WTC11 (cell line): ENCODE results near the gene WDR1.

Source experiments
- ATF1 ChIP-seq: sonication (generic); formaldehyde crosslinking; IDR thresholded peaks from 2 replicates; pipeline ENCODE4 v1.8.1; 2023; ENCODE audit warnings: mild to moderate bottlenecking, moderate library complexity, missing genetic modification reagents
- ELF4 ChIP-seq: sonication (generic); formaldehyde crosslinking; IDR thresholded peaks from 2 replicates; pipeline ENCODE4 v1.8.1; 2022; ENCODE audit warnings: low read depth, mild to moderate bottlenecking, moderate library complexity, missing genetic modification reagents
- JAZF1 ChIP-seq: fragments of 250-450 bp; sonication (Bioruptor Pico); IDR thresholded peaks from 2 replicates; pipeline ENCODE4 v1.9.0; 2021; ENCODE audit warnings: moderate library complexity, mild to moderate bottlenecking, inconsistent platforms
- MXD4 ChIP-seq: fragments of 250-450 bp; sonication (Bioruptor Pico); IDR thresholded peaks from 2 replicates; pipeline ENCODE4 v1.8.0; 2021; ENCODE audit warnings: mild to moderate bottlenecking, moderate library complexity, borderline replicate concordance
- SP1 ChIP-seq: sonication (generic); formaldehyde crosslinking; conservative IDR thresholded peaks from 2 replicates; pipeline ENCODE4 v1.8.1; 2022; ENCODE audit warnings: missing genetic modification reagents
- TF ChIP-seq, protein P1 (sequence below): fragments of 200-600 bp; IDR thresholded peaks from 2 replicates; pipeline ENCODE4 v1.8.0; 2022; ENCODE audit warnings: antibody characterized with exemption
- TF ChIP-seq, protein P2 (sequence below): sonication (generic); formaldehyde crosslinking; IDR thresholded peaks from 2 replicates; pipeline ENCODE4 v1.8.1; 2023; ENCODE audit warnings: mild to moderate bottlenecking, missing genetic modification reagents, moderate library complexity
- TF ChIP-seq, protein P3 (sequence below): sonication (generic); formaldehyde crosslinking; IDR thresholded peaks from 2 replicates; pipeline ENCODE4 v1.8.1; 2022; ENCODE audit warnings: low read depth, mild to moderate bottlenecking, moderate library complexity, missing genetic modification reagents, borderline replicate concordance

DNA sequence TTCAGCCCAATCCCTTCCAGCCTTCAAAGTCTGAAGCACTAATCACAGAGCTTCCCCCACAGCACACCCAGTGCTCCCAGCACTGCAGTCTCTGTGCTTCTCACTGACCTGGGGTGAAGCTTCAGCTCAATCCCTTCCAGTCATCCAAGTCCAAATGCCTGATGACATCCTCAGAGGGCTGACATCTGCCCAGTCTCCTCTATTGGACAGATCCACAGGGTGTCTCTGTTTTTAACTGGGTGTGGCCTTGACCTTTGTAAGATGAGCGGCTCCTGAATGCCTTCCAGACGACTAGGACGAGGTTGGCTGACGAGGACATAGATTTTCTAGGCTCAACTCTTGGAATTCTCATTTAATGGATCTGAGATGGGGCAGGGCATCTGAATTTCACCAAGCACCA lies 87.7 kb downstream of the WDR1 start:
- TF ChIP-seq, protein P1, sequence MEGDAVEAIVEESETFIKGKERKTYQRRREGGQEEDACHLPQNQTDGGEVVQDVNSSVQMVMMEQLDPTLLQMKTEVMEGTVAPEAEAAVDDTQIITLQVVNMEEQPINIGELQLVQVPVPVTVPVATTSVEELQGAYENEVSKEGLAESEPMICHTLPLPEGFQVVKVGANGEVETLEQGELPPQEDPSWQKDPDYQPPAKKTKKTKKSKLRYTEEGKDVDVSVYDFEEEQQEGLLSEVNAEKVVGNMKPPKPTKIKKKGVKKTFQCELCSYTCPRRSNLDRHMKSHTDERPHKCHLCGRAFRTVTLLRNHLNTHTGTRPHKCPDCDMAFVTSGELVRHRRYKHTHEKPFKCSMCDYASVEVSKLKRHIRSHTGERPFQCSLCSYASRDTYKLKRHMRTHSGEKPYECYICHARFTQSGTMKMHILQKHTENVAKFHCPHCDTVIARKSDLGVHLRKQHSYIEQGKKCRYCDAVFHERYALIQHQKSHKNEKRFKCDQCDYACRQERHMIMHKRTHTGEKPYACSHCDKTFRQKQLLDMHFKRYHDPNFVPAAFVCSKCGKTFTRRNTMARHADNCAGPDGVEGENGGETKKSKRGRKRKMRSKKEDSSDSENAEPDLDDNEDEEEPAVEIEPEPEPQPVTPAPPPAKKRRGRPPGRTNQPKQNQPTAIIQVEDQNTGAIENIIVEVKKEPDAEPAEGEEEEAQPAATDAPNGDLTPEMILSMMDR, result no peak
- TF ChIP-seq SP1 (CRISPR knock-in tag), result no peak
- TF ChIP-seq MXD4 (CRISPR knock-in tag), result no peak
- no peak for TF ChIP-seq JAZF1 (CRISPR knock-in tag)
- TF ChIP-seq, protein P2, sequence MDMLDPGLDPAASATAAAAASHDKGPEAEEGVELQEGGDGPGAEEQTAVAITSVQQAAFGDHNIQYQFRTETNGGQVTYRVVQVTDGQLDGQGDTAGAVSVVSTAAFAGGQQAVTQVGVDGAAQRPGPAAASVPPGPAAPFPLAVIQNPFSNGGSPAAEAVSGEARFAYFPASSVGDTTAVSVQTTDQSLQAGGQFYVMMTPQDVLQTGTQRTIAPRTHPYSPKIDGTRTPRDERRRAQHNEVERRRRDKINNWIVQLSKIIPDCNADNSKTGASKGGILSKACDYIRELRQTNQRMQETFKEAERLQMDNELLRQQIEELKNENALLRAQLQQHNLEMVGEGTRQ, result no peak
- TF ChIP-seq, protein P3, sequence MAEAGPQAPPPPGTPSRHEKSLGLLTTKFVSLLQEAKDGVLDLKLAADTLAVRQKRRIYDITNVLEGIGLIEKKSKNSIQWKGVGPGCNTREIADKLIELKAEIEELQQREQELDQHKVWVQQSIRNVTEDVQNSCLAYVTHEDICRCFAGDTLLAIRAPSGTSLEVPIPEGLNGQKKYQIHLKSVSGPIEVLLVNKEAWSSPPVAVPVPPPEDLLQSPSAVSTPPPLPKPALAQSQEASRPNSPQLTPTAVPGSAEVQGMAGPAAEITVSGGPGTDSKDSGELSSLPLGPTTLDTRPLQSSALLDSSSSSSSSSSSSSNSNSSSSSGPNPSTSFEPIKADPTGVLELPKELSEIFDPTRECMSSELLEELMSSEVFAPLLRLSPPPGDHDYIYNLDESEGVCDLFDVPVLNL (CRISPR knock-in tag), result no peak
- TF ChIP-seq ELF4 (CRISPR knock-in tag), result no peak
- no peak for TF ChIP-seq ATF1 (CRISPR knock-in tag)
